AG10803 (cell line): ENCODE results near the gene GMDS.

ENCODE experiments used
- DNase-seq: peaks from one replicate; pipeline ENCODE4 v3.0.0; 2010; ENCODE audit warnings: low read depth
- H3K4me3 ChIP-seq: 2 replicates; pipeline ENCODE4 v1.5.1; 2011; ENCODE audit warnings: mild to moderate bottlenecking, low read length, control low read depth
- CTCF ChIP-seq: conservative IDR thresholded peaks from 2 replicates; pipeline ENCODE4 v1.5.1; 2011; ENCODE audit warnings: mild to moderate bottlenecking, low read length, control low read depth, inconsistent platforms

Gene GMDS

DNA sequence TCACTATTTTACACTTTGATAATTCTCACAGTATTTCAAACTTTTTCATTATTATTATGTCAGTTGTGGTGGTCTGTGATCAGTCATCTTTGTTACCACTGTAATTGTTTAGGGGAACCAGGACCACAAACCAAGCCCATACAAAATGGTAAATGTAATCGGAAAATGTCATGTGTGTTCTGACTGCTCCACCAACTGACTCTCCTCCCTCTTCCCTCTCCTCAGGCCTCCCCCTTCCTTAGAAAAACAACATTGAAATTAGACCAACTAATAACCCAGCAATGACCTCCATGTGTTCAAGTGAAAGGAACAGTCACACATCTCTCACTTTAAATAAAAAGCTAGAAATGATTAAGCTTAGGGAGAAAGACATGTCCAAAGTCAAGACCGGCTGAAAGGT lies 63.8 kb downstream of the GMDS start:
- no peak for TF ChIP-seq CTCF
- no peak for DNase-seq

DNA sequence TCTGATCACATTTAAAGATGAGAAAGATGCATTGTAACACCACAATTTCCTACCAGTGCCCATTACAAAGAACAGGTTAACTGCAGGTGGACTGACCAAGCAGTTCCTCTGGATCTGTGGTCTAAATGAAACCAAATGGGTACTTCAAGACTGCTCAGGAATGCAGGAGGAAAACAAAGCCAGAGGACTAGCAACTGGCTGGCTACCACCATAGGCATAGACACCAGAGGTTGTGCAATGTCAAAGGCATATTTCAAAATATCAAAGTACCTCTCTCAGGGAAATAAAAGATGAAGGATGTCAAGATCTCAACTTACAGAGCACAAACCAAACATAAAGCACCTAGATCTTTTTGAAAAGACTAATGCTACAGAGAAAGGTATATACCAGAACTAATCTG lies 65.5 kb downstream of the GMDS start:
- no peak overlapping the region for H3K4me3 ChIP-seq
- no peak for TF ChIP-seq CTCF
- peak; percentile 62 for DNase-seq

More for the DNA sequence above, 63.8 kb downstream of the GMDS start:
- H3K4me3 ChIP-seq = no peak overlapping the region

DNA sequence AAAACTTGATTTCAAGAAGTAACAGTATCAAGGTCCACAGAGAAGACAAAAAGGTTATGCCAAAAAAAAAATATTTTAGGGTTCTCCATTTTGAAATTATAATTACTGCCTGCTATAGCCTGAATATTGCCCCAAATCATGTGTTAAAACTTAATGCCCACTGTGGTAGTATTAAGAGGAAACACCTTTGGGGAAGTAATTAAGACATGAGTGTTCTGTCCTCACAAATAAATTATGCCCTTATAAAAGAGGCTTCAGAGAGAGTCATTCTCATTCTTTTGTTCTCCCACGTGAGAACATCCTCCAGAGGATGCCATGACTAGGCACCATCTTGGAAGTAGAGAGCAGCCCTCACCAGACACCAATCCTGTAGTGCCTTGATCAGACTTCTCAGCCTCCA lies 66.2 kb downstream of the GMDS start:
- no peak overlapping the region for H3K4me3 ChIP-seq
- no peak for DNase-seq
- no peak for TF ChIP-seq CTCF

- H3K4me3 ChIP-seq = no peak overlapping the region
- DNase-seq = no peak
- TF ChIP-seq CTCF = no peak
Observed at GRCh38 chr6:2178125-2178524, 67.3 kb downstream of the GMDS start.

GRCh38 chr6:2175825-2176224 lies 69.6 kb downstream of the GMDS start:
- DNase-seq = no peak
- TF ChIP-seq CTCF = no peak
- no peak overlapping the region for H3K4me3 ChIP-seq

GRCh38 chr6:2173203-2173961 lies 72.0 kb downstream of the GMDS start:
- no peak for TF ChIP-seq CTCF
- H3K4me3 ChIP-seq = no peak overlapping the region
- DNase-seq = no peak

DNA sequence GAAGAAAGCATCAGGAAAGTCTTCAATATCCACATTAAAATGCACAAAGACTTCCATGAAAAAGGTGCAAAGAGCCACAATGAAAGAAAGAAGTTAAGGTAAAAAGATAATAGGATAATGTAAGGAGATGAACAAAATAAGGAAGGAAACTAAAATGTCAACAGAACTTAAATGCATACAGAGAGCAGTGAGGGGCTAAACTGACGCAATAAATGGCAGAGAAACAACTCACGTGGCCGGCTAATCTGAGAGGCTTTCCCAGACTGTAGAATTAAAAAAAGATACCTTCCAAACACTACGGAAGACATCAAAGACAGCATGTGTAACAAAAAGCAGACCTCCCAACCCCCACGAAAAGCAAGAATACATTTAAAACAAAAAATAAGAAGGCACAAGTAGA lies 73.7 kb downstream of the GMDS start:
- no peak for TF ChIP-seq CTCF
- DNase-seq = no peak
- H3K4me3 ChIP-seq = no peak overlapping the region
